ENCODE measurements around the gene HEY2.

Gene HEY2

DNA sequence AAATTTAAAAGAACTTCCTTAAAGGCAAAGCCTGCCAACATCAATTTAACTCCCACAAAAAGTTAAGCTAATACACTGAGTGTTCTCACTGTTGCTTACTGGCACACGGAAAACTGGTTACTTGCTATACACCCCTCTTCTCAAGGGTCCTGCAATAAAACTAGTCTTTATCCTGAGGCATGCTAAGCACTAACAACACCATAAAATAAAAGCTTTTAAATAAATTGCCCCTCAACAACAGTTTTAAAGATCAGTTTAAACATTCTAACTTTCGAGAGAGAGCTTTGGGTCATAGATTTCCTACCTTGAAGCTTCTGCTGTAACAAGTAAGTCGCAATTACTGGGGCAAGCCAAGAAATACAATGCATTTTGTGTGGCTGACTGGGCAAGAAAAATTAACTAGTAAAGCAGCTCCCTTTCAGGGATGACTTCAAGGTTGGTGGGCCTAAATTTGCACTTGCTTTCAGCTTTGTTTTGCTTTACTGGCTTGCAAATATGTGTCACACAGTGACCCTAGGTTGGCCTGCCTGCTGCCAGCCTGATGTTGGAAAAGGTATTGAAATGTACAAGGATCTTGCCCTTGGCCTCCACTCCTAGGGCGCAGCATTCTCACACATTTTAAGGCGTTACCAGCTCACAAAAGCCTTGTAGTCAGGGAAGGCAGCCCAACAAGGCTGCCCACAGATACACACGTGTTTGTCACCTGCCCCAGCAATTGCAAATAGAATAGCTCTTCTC is 4.0 kb upstream of the HEY2 start:
- no peak for DNase-seq (ENCODE audit: low read depth)

DNA sequence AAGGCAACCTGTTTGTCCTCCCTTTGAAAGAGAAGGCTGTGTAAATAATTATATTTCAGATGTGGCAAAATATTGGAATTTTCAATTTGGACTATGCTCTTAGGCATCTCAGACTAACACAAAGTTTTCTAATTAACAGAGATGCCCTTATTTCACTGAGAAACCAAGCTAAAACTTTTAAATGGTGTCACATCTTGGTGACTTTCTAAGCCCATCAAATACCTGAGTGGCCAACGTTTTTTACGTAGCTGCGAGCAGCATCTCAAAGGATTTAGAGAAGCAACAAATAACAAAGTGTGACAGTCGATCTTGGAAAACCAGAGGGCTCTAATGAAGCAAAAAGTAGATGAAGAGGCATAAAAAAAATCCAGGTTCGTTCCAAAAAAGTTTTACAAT is 3.4 kb upstream of the HEY2 start:
- DNase-seq (ENCODE audit: low read depth): no peak

DNA sequence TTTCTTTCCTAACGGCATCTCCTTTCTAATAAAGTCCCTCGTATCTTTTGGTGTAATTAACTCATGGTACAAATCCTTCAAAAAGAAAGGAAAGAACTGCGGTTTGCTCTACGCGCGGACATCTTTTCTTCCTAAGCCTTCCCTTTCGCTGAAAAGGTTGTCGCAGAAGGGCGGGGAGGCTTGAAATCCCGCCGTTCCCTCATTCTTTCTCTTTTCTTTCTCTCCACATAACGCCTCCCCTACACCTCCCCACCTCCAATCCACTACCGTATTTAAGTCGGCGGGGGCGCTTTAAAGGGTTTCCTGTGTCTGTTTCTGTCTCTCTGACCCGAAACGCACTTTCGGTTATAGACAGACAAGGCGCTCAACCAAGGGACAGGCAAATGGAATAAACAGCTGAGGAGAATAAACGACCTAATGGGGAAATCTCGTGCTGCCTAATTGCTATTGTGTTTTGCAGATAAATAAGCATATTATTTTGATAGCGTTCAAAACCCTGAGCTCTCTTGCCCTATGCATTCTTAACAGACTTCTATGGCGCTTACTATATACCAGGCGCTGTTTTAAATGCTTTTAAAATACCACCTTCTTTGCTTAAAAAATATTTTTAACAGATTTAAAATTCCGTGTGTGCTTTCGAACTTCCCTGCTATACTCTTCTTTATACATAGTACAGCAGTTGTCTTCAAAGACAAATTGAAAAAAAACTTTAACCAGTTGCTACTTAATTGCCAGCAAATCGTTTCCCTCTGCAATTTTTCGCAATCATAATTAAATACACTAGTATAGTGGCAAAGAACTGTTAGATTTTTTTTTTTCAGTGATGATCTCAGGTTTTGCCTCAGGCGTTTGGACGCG is 2.5 kb upstream of the HEY2 start:
- DNase-seq (ENCODE audit: low read depth): peak; percentile 52

- no peak for DNase-seq (ENCODE audit: low read depth)
Observed at GRCh38 chr6:125747589-125748405, 1.6 kb upstream of the HEY2 start.

DNA sequence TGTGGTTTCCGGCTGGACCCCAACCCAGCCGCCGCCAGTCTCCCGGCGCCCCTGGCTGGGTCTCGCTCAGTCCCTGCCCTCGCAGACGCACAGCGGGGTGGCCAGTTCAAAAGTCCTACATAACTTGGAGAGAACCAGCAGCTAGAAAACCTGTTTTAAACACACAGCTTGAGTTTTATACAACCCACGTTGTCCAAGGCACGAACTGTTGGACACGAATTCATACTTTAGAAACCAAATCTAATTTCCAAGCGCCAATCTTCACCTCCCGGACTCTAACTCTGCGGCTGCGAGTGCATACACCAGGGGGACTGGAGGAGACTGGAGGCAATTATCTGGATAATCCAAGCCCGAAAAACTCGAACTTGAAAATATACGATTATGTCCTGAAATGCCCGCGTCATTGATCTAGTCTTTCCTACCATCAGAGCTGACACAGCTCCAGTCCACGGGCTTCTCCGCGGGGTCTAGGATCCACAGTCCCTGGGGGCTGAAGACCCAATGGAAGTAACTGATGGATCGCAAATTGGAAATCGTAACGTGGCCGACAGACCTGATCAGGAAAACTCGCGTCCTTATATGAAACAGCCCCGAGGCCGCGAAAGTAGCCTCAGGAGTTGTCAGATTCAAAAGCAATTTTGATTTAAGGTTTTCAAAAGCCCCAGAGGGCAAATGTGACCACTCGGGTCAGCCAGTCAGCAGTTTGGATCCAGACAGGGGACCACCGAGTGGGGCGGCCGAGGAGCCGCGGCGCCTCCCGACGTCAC is 843 bp upstream of the HEY2 start:
- no peak for DNase-seq (ENCODE audit: low read depth)

DNA sequence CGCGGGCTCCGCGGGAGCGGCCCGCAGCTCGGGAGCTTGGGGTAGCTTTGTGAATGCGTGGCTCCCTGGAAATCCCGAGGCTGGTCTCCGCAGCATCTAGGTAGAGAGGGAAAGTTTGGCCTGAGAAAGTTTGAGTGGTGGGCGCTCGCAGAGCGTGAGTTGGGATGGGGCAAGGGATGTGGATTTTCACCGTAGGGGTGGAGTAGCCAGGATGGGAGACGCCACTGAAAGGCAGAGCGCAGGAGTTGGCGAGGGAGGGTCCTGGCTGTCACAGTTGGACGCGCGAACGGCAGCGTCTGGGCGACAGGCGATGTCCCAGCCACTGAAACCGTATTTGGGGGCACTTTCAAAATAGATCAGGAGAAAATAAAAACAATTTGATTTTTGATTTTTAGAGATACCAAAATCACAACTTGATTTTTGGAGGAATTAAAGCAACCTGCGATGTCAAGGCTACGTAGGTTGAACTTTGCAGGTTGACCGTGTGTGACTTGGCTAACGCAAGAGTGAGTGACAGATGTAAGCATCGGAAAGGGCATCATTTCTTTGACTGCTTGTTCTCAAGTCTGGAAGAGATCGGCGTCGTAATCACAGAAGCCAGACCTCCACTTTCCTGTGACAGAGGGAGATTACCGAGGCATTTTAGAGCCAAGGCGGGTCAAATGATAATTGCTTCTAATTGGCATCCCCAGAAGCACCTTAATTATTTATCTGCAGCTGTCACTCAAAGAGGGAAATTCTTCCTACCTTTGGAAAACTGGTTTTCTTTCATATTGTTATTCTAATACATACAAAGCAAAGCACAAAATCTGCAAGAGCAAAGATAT is 646 bp downstream of the HEY2 start:
- no peak for DNase-seq (ENCODE audit: low read depth)

- no peak for DNase-seq (ENCODE audit: low read depth)
Observed at GRCh38 chr6:125750692-125751333, 1.4 kb downstream of the HEY2 start.

- no peak for DNase-seq (ENCODE audit: low read depth)
Observed at GRCh38 chr6:125751334-125751916, 2.0 kb downstream of the HEY2 start.

DNA sequence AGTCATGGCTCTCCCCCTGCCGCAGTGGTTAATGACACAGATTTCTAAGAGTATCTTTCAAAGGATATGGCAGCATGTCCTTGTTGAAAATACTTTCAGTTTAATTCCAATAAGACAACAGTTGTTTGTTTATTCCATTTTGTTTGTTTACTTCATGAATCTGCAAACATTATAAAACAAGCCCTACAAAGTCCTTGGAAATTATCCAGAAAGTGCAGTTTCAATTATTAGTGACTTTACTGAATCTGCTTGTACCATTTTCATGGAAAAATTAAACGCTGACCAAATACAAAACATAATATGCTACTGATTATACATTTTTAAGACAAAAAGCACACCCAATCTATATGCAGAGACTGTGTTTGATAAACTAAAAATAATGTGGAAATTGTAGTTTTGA is 3.3 kb downstream of the HEY2 start:
- DNase-seq (ENCODE audit: low read depth): no peak

DNA sequence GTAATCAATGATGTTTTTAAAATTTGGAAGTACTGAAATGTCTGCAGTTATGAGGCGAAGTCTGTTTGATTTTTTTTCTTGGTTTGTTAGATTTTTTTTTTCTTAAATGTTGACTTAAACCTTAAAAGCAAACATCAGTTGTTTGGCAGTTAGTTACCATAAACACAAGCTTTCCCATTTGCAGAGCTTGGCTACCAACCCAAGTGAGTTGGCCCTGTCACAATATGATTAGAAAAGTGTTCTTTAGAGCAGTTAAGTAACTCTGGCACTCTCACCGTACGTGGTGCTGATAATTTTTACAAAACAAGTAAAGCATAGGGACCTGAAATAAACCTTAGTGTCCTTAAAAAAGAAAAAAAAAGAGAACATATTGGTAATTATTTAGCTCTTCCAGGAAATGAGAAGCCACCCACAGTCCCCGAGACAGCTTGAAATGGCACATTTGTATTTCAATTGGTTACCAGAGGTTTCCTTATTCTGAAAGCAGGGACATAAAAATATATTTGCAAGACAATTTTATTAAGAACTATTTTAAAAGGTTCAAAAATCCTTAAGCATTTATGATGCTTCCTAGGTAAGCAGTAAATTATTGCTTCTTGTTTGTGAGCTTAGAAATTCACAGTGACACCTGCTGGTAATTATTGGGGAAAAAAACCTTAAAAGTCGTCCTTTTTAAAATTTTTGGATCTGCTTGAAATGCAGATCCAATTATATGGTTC is 3.9 kb downstream of the HEY2 start:
- peak; percentile 34 for DNase-seq (ENCODE audit: low read depth)

- no peak for DNase-seq (ENCODE audit: low read depth)
Observed at GRCh38 chr6:125753937-125754259, 4.5 kb downstream of the HEY2 start.

DNA sequence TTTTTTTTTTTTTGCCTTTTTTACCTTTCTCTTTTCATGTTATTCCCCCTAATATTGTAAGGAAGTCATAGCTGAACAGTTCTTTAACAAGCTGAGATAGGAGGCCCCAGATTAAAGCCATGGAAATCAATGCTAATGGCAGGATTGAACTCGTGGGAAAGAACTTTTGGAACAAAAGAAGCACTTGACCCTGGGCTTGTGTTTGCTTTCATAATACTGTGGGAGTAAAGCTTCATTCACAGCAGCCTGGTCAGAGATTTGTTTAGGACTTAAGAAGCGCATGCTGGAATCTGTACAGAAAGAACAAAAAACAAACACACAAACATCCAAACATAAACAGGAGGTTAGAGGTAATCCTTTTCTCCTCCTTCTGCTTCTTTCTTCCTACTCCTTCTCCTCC is 5.1 kb downstream of the HEY2 start:
- DNase-seq (ENCODE audit: low read depth): no peak

- DNase-seq (ENCODE audit: low read depth): no peak
Observed at GRCh38 chr6:125759184-125759902, 9.9 kb downstream of the HEY2 start.

GRCh38 chr6:125759959-125760457 is 10.6 kb downstream of the HEY2 start:
- DNase-seq (ENCODE audit: low read depth): no peak

DNA sequence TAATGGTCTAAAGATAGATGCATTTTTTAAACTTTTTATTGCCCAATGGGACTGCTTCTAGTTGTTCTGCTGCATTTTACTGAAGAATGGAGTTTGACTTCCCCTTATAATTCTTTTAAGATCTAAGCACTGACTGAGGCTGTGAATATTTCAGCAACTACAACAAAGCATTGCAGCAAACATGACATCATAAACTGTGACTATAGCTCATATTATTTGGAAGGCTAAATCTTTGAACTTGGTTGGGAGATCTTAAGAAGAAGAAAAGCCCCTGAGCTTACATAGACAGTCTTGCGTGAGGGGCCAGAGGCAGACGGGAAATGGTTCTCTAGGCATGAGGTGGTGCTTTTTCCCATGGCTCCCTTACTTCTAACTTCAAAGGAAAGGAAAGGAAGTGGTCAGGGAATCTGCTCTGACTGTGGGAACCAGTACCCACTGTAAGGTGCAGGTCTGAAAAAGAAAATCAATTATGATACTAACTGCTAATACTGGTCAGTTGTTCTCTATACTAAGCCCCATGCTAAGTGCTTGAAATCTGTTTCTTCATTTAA is 14.8 kb downstream of the HEY2 start:
- no peak for DNase-seq (ENCODE audit: low read depth)

GRCh38 chr6:125765944-125766343 is 16.5 kb downstream of the HEY2 start:
- no peak for DNase-seq (ENCODE audit: low read depth)

DNA sequence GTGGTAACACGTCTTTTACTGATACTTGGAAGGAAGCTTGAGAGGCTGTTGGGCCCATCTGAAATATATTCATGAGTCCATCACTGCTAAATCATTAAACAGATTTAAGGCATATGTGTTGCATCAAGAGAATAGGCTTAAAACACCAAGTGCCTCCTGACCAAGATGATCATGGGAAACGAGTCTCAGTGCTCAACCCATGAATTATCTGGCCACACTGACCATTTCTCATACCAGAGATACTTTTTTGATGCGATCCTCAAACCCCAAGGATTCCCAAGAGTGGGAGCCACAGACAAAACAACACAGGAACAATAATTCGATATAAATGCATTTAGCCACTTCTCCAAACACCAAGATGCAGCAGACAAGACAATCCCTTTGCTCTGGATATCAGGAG is 17.2 kb downstream of the HEY2 start:
- no peak for DNase-seq (ENCODE audit: low read depth)

DNA sequence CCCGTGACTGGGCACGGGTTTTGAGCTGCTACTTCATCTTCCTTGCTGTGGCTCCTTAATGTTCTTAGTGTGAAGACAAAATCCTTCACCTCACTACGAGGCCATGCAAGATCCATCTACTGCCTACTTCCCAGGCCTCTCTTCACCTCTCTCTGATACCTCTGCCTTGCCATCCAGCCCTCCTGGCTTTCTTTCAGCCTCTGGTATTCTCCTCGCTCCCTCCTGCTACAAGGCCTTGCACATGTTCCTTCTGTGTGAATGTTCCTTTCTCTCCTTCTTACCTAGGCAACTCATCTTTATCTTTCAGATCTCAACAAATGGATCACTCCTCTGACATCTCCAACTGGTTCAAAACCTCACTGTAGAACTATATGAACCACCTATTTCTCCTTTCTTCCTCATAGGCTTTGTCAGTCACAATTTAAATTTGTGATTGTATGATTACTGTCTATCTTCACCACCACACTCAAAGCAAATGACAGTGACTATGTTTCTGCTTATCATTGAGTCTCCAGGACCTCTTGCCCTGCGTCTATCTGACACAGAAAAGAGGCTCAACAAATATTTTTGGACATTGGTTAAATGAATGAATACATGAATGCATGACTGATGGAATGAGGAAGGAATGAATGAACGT is 19.8 kb downstream of the HEY2 start:
- DNase-seq (ENCODE audit: low read depth): no peak
